ENCODE data around the gene EMP1.
A peak's percentile ranks its signal among the peaks of the same experiment; 100 is the strongest.

Gene EMP1

DNA sequence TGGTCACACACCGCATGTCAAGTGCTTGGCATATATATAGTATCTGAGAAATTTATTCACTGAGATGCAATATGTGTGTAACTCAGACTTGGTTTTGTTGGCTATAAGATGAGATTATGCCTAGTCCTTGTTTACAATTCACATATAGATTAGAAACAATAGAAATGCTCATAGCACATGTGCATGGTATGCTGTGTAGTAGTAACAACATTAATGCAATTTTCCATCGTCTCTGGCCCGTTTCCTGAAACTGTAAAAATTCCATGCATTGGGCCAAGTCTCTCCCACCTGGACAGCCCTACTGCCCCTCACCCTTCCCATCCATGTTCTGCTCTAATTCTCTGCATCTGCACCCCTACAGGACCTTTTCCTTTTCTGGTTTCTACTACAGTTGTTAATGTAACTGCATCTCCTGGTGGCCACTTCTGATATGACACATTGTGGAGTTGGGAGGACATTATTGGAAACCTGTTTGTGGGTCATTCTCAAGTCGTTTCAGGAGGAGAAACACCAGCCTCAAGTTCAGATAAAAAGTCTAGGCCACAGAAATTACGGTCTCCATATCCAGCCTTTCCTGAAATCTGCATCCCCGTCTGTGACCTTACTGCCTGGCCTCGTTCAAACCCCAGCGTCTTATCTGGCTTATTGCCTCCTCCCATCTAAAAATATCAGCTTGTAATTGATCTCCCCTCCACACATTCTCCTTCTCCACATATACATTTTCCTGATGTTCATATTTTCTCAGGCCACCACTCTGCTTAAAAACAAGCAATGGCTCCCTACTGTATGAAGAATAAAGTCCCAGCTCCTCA lies 37.5 kb downstream of the EMP1 start:
- DNase-seq = peak; percentile 39 to 64
- no peak for TF ChIP-seq GATA1 (IDR thresholded peaks at IDR 0.05; ENCODE audit: low read depth, low read length)
- no peak for TF ChIP-seq POLR2A (IDR thresholded peaks at IDR 0.05; ENCODE audit: low read length)

DNA sequence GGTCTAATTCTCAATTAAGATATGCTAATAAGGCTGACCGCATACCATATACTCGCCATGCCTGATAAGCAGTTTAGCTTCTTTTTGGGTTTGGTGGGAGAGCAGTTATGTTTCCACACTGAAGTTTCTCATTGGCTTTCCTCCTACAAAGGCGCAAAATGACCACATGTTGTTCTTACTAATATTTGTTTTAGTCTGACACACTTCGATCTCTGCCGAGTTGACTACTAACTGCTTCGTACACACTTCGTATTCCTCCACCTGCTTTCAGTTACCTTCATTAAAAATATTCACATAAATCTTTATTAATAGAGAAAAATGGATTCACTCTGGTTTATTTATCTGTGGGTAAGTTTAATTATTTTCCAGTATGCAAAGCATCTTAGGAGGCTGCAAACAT lies 41.7 kb downstream of the EMP1 start:
- TF ChIP-seq POLR2A (IDR thresholded peaks at IDR 0.05; ENCODE audit: low read length) (no peak), GATA1 (IDR thresholded peaks at IDR 0.05; ENCODE audit: low read depth, low read length) (no peak)

DNA sequence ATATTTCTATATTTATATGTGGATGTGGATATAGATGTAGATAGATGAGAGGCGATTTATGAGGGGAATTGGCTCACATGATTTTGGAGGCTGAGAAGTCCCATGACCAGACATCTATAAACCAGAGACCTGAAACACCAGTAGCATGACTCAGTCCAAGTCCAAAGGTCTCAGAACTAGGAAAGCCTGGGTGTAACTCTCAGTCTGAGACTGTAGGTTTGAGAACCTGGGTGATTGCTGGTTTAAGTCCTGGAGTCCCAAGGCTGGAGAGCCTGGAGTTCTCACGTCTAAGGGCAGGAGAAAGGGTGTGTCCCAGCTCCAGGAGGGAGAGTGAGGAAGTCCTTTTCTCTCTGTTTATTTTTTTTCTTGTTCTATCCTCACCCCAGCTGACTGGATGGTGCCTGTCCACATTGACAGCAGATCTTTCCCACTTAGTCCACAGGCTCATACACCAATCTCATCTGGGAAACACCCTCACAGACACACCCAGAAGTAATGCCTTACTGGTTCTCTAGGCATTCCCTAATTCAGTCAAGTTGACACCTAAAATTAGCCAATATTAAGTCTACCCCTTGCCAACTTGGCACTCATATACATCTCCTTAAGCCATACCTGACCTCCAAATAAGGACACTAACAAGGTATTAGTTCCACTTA lies 45.4 kb downstream of the EMP1 start:
- no peak for TF ChIP-seq POLR2A (IDR thresholded peaks at IDR 0.05; ENCODE audit: low read length)
- DNase-seq = no peak

More for the DNA sequence above, 41.7 kb downstream of the EMP1 start:
- no peak for DNase-seq

GRCh38 chr12:13242936-13243335 lies 46.4 kb downstream of the EMP1 start:
- DNase-seq = no peak
- TF ChIP-seq GATA1 (IDR thresholded peaks at IDR 0.05; ENCODE audit: low read depth, low read length) (no peak), POLR2A (IDR thresholded peaks at IDR 0.05; ENCODE audit: low read length) (no peak)

GRCh38 chr12:13243516-13244070 lies 47.1 kb downstream of the EMP1 start:
- no peak for TF ChIP-seq GATA1 (IDR thresholded peaks at IDR 0.05; ENCODE audit: low read depth, low read length)
- TF ChIP-seq POLR2A (IDR thresholded peaks at IDR 0.05; ENCODE audit: low read length) = no peak
- DNase-seq = no peak

GRCh38 chr12:13247596-13247995 lies 51.1 kb downstream of the EMP1 start:
- no peak for TF ChIP-seq GATA1 (IDR thresholded peaks at IDR 0.05; ENCODE audit: low read depth, low read length)
- TF ChIP-seq POLR2A (IDR thresholded peaks at IDR 0.05; ENCODE audit: low read length) = no peak
- DNase-seq = no peak

- TF ChIP-seq POLR2A (IDR thresholded peaks at IDR 0.05; ENCODE audit: low read length) (no peak), GATA1 (IDR thresholded peaks at IDR 0.05; ENCODE audit: low read depth, low read length) (no peak)
- DNase-seq = no peak
Measured at GRCh38 chr12:13248964-13249363, 52.4 kb downstream of the EMP1 start.

GRCh38 chr12:13250416-13250815 lies 53.9 kb downstream of the EMP1 start:
- no peak for DNase-seq
- no peak for TF ChIP-seq POLR2A (IDR thresholded peaks at IDR 0.05; ENCODE audit: low read length)
- no peak for TF ChIP-seq GATA1 (IDR thresholded peaks at IDR 0.05; ENCODE audit: low read depth, low read length)

GRCh38 chr12:13251521-13251920 lies 55.0 kb downstream of the EMP1 start:
- TF ChIP-seq GATA1 (IDR thresholded peaks at IDR 0.05; ENCODE audit: low read depth, low read length) = no peak
- TF ChIP-seq POLR2A (IDR thresholded peaks at IDR 0.05; ENCODE audit: low read length) = no peak
- no peak for DNase-seq

- no peak for TF ChIP-seq GATA1 (IDR thresholded peaks at IDR 0.05; ENCODE audit: low read depth, low read length)
- TF ChIP-seq POLR2A (IDR thresholded peaks at IDR 0.05; ENCODE audit: low read length) = no peak
- DNase-seq = no peak
Measured at GRCh38 chr12:13252024-13252423, 55.5 kb downstream of the EMP1 start.

- DNase-seq = no peak
- TF ChIP-seq POLR2A (IDR thresholded peaks at IDR 0.05; ENCODE audit: low read length) (no peak), GATA1 (IDR thresholded peaks at IDR 0.05; ENCODE audit: low read depth, low read length) (no peak)
Measured at GRCh38 chr12:13252616-13253015, 56.1 kb downstream of the EMP1 start.

DNA sequence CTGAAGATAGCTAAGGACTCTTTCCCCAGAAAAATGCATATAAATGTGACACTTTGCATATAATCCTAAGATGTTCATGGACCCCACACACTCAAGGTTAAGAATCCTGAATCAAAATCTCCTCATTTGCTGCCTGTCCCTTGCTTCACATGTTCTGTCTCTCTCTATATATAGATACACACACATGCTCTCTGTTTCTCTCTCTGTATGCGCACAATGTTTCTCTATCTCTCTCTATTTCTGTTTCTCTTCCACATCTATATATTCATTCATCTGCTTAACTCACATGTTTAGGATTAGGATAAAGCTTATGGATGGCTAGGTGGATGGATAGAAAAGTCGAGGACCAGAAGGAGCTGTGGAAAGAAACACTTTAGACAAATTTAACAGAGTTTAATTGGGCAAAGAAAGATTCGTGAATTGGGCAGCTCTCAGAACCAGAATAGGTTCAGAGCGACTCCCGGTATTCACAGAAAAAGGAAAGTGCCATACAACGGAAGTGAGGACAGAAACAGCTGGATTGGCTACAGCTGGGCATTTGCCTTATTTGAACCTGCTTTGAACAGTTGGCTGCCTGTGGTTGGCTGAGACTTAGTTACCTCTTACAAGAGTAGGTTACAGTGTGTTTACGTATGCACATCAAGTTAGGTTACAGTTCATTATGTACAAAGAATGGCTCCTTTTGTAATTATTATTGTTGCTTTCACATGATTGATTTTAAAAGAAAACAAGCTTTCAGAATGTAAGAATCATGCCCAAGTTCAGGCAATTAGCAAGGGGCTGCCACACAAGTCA lies 57.6 kb downstream of the EMP1 start:
- no peak for TF ChIP-seq POLR2A (IDR thresholded peaks at IDR 0.05; ENCODE audit: low read length)
- DNase-seq = no peak

- TF ChIP-seq GATA1 (IDR thresholded peaks at IDR 0.05; ENCODE audit: low read depth, low read length) (no peak), POLR2A (IDR thresholded peaks at IDR 0.05; ENCODE audit: low read length) (no peak)
- DNase-seq = peak; percentile 83 to 91
Measured at GRCh38 chr12:13255792-13256691, 59.5 kb downstream of the EMP1 start.

Data from erythroblast (primary cell).